HG03045 (cell line): ENCODE data around the gene HTT.
"Not testable (repeated sequence)": the region's sequence is repeated elsewhere in the genome, so short reads cannot be mapped to it uniquely, and the experiment has no call there.

Source experiments
- ATAC-seq: cut with Tn5 transposase; IDR thresholded peaks from one replicate; pipeline ENCODE4 v1.9.1; 2021; ENCODE audit warnings: mild to moderate bottlenecking, moderate library complexity; ENCODE audit not compliant: unreplicated experiment

The HTT gene

GRCh38 chr4:3160438-3160837, 86.0 kb downstream of the HTT start:
- no peak for ATAC-seq

- not testable (repeated sequence) for ATAC-seq
Measured at GRCh38 chr4:3161044-3161443, 86.6 kb downstream of the HTT start.

GRCh38 chr4:3166434-3166833, 92.0 kb downstream of the HTT start:
- ATAC-seq: not testable (repeated sequence)

- ATAC-seq: no peak
Measured at GRCh38 chr4:3168029-3168428, 93.5 kb downstream of the HTT start.

GRCh38 chr4:3174371-3175338, 100.2 kb downstream of the HTT start:
- ATAC-seq: no peak

- no peak for ATAC-seq
Measured at GRCh38 chr4:3176367-3177229, 102.1 kb downstream of the HTT start.

- no peak for ATAC-seq
Measured at GRCh38 chr4:3177426-3177825, 102.9 kb downstream of the HTT start.

- no peak for ATAC-seq
Measured at GRCh38 chr4:3177905-3178304, 103.4 kb downstream of the HTT start.

GRCh38 chr4:3178351-3178750, 103.9 kb downstream of the HTT start:
- ATAC-seq: no peak

- no peak for ATAC-seq
Measured at GRCh38 chr4:3179126-3179706, 104.7 kb downstream of the HTT start.

- no peak for ATAC-seq
Measured at GRCh38 chr4:3183008-3183407, 108.5 kb downstream of the HTT start.

- ATAC-seq: no peak
Measured at GRCh38 chr4:3184725-3185124, 110.2 kb downstream of the HTT start.

- ATAC-seq: no peak
Measured at GRCh38 chr4:3186609-3187008, 112.1 kb downstream of the HTT start.

GRCh38 chr4:3188118-3188517, 113.6 kb downstream of the HTT start:
- no peak for ATAC-seq

- ATAC-seq: no peak
Measured at GRCh38 chr4:3189459-3189858, 115.0 kb downstream of the HTT start.

- no peak for ATAC-seq
Measured at GRCh38 chr4:3190549-3190948, 116.1 kb downstream of the HTT start.

- no peak for ATAC-seq
Measured at GRCh38 chr4:3192188-3192587, 117.7 kb downstream of the HTT start.

GRCh38 chr4:3192827-3193226, 118.3 kb downstream of the HTT start:
- ATAC-seq: no peak

GRCh38 chr4:3193531-3194203, 119.2 kb downstream of the HTT start:
- ATAC-seq: no peak

GRCh38 chr4:3196670-3197359, 122.3 kb downstream of the HTT start:
- no peak for ATAC-seq
